DND-41 (cell line): Measurements from ENCODE around the gene NPTN.

ENCODE experiments used
- EZH2 ChIP-seq: IDR thresholded peaks from 3 replicates; pipeline ENCODE4 v1.6.1; 2012; ENCODE audit warnings: borderline replicate concordance, low read depth, mild to moderate bottlenecking, moderate library complexity, low read length, inconsistent platforms; ENCODE audit not compliant: severe bottlenecking
- TF ChIP-seq, protein P1 (sequence below): IDR thresholded peaks from 2 replicates; pipeline ENCODE4 v1.5.1; 2012; ENCODE audit warnings: borderline replicate concordance, low read length, moderate library complexity, mild to moderate bottlenecking; ENCODE audit not compliant: poor library complexity, severe bottlenecking; ENCODE audit errors: extremely low read depth

- TF ChIP-seq, protein P1, sequence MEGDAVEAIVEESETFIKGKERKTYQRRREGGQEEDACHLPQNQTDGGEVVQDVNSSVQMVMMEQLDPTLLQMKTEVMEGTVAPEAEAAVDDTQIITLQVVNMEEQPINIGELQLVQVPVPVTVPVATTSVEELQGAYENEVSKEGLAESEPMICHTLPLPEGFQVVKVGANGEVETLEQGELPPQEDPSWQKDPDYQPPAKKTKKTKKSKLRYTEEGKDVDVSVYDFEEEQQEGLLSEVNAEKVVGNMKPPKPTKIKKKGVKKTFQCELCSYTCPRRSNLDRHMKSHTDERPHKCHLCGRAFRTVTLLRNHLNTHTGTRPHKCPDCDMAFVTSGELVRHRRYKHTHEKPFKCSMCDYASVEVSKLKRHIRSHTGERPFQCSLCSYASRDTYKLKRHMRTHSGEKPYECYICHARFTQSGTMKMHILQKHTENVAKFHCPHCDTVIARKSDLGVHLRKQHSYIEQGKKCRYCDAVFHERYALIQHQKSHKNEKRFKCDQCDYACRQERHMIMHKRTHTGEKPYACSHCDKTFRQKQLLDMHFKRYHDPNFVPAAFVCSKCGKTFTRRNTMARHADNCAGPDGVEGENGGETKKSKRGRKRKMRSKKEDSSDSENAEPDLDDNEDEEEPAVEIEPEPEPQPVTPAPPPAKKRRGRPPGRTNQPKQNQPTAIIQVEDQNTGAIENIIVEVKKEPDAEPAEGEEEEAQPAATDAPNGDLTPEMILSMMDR = no peak
- TF ChIP-seq EZH2 = no peak
These were observed 44.5 kb upstream of the NPTN start for GRCh38 chr15:73677733-73678132.
